ENCODE measurements around the gene MICAL2. TPM values are rescaled to one million over a fixed set of nuclear protein-coding genes. Genes with fewer than 3 reads are reported as not detected.

The MICAL2 gene
- total RNA-seq, 2 donors from 2014 or later: 13.1 to 285 TPM

- intact Hi-C loops (cut with DNase I): no loop called here
- Histone ChIP-seq H3K36me3 (no peaks in the 10 kb centered on the region), H3K27ac (no peak overlapping the region), H3K4me1 (replicated peaks) (no peaks in the 10 kb centered on the region), H3K27me3 (replicated peaks; ENCODE audit: insufficient read depth) (no peaks in the 10 kb centered on the region), H3K4me3 (no peak overlapping the region), H3K9me3 (no peaks in the 10 kb centered on the region)
- WGBS: 84% methylated on average over 5 of the region's 5 CpGs
- no peak for DNase-seq (ENCODE audit: low spot score)
- TF ChIP-seq POLR2A (IDR thresholded peaks at IDR 0.05) (no peak), POLR2AphosphoS5 (IDR thresholded peaks at IDR 0.05) (no peak), CTCF (IDR thresholded peaks at IDR 0.05) (no peak)
Observed at GRCh38 chr11:12102588-12103410, 7.6 kb upstream of the MICAL2 start.

GRCh38 chr11:12103411-12104225, 6.8 kb upstream of the MICAL2 start:
- Histone ChIP-seq H3K36me3 (no peaks in the 10 kb centered on the region), H3K4me1 (replicated peaks) (no peaks in the 10 kb centered on the region), H3K27me3 (replicated peaks; ENCODE audit: insufficient read depth) (no peaks in the 10 kb centered on the region), H3K4me3 (no peak overlapping the region), H3K9me3 (no peaks in the 10 kb centered on the region), H3K27ac (no peak overlapping the region)
- intact Hi-C loops (cut with DNase I): no loop called here
- WGBS: 70% methylated on average over 7 of the region's 7 CpGs
- no peak for DNase-seq (ENCODE audit: low spot score)
- TF ChIP-seq POLR2AphosphoS5 (IDR thresholded peaks at IDR 0.05): no peak
- no peak for TF ChIP-seq CTCF (IDR thresholded peaks at IDR 0.05)
- TF ChIP-seq POLR2A (IDR thresholded peaks at IDR 0.05): no peak

DNA sequence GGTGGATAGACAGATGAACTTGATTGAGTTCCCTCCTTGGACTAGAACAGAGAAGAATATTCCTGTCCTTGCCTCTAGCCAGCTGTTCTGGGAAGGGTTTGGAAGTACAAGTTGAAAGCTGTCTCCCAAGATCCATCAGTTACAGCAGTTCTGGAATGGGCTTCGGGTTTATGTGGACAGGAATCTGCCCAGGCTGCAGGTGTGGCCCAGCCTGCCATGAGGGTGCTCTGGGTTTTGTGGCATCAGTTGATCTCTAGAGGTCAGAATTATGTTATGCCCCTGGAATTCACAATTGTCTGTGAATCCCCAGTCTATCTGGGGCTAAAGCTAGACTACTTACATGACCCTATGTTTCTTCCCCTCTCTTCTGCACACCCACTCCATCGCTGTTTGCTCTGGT, 4.9 kb upstream of the MICAL2 start:
- no peak for DNase-seq (ENCODE audit: low spot score)
- intact Hi-C loops (cut with DNase I): no loop called here
- WGBS: 84% methylated on average over 2 of the region's 2 CpGs
- no peaks in the 10 kb centered on the region for H3K36me3 ChIP-seq
- H3K27me3 ChIP-seq (replicated peaks; ENCODE audit: insufficient read depth): no peaks in the 10 kb centered on the region
- TF ChIP-seq POLR2AphosphoS5 (IDR thresholded peaks at IDR 0.05) (no peak), POLR2A (IDR thresholded peaks at IDR 0.05) (no peak), CTCF (IDR thresholded peaks at IDR 0.05) (no peak)
- no peak overlapping the region for H3K27ac ChIP-seq
- H3K4me1 ChIP-seq (replicated peaks): no peaks in the 10 kb centered on the region
- H3K9me3 ChIP-seq: no peaks in the 10 kb centered on the region
- H3K4me3 ChIP-seq: no peak overlapping the region

- Histone ChIP-seq H3K4me1 (replicated peaks) (no peaks in the 10 kb centered on the region), H3K27me3 (replicated peaks; ENCODE audit: insufficient read depth) (no peaks in the 10 kb centered on the region), H3K36me3 (no peaks in the 10 kb centered on the region), H3K4me3 (no peak overlapping the region), H3K9me3 (no peaks in the 10 kb centered on the region), H3K27ac (no peak overlapping the region)
- no peak for DNase-seq (ENCODE audit: low spot score)
- 82% methylated on average over 5 of the region's 5 CpGs for WGBS
- TF ChIP-seq CTCF (IDR thresholded peaks at IDR 0.05): no peak
- TF ChIP-seq POLR2A (IDR thresholded peaks at IDR 0.05): no peak
- no peak for TF ChIP-seq POLR2AphosphoS5 (IDR thresholded peaks at IDR 0.05)
- intact Hi-C loops (cut with DNase I): no loop called here
Observed at GRCh38 chr11:12106101-12106500, 4.3 kb upstream of the MICAL2 start.
